NCI-H1436 (cell line): ENCODE results near the gene FAM174B.

ENCODE experiments used
- DNase-seq: peaks from one replicate; lab custom pipeline; 2025; lab: John Stamatoyannopoulos, UW

FAM174B gene

DNA sequence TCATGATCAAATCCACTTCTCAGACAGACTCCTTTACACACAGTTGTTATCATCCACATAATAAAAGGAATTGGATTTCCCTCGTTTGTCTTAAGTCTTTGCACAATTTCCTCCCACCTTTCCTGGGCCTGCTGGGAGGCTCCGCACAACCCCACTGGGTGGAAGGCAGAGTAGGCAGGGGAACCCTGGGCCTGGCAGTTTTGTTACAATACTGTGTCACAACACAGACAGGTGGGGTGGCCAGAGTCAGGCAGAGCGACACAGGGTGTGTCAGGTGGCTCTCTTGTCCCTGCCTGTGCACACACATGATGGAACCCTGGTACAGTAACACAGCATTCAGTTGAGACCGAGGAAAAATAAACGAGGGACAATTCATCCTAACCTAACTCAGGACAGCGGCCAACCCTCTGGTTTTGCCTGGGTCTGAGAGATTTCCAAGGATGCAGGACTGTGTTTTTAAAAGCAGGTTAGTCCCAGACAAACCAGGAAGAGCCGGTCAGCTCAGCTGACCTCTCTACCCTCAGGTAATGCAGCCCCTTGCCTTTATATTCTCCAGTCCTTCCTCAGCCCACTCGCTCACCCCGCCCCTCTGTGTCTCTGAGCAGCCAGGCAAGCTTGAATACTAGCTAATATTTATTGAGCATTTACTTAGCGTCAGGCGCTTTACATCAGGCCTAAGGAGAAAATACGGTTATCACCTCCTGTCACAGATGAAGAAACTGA lies 8.8 kb upstream of the FAM174B start:
- no peak for DNase-seq

DNA sequence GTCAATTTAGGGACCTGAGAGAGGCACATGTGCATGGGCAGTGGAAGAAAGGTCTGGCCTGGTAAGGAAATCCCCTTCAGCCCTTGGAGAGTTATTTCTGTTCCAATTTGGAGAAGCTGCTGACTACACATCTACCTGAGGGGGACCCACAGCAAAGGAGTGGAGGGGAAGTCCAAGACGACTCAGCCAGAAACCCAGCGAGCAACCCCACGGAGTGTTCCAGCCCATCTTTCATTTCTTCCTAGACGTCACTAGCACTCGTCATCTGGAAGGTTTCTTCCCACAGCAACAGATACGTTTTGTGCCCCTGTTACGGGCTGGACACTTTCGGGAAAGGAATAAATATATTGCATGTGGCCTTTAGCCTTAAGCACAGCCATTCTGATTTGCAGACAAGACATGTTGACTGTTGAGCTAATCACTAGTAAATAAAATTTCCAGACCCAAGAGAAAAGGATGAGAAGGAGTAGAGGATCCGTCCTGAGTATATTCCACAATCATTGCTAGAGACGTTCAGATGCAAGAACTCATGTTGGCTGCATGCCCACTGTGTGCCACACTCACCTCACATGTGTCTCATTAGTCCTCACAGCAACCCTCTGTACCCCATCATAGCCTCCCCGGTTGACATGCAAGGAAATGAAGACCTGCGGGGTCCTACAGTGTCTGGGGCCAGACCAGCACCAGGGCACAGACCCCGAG lies 7.8 kb upstream of the FAM174B start:
- DNase-seq: no peak

DNA sequence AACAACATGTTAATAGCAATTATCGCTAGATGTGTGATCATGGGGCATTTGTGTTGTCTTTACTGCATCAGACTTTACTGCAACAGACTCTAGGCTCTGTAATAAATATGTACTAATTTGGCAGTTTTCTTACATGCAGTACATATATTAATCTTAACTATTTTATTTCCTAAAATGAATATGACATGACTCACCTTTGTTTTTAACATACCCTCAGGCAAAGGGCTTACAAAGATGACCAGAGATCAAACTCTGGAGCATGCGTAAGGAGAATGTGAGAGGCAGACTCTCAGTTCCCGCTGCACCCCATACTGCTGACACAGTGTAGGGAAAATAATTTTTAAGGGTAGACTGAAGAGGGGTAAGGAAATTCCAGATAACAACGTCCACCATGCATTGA lies 7.2 kb upstream of the FAM174B start:
- DNase-seq: no peak

DNA sequence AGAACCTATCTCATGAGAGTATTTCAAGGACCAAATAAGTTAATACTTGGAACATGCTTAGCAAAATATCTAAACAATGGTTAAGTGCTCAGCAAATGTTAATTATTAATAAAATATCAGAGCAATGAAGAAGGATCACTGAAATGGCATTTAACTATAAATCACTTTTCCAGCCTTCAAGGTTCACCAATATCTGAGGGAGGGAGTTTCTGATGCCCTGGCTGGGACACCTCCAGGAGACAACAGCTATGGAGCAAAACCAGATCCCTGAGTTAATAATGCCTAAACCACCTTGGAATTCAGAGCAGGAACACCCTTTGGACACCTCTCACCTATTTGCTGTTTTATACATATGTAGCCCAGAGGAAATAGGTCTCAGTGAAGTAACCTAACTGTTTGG lies 6.4 kb upstream of the FAM174B start:
- DNase-seq: no peak

DNA sequence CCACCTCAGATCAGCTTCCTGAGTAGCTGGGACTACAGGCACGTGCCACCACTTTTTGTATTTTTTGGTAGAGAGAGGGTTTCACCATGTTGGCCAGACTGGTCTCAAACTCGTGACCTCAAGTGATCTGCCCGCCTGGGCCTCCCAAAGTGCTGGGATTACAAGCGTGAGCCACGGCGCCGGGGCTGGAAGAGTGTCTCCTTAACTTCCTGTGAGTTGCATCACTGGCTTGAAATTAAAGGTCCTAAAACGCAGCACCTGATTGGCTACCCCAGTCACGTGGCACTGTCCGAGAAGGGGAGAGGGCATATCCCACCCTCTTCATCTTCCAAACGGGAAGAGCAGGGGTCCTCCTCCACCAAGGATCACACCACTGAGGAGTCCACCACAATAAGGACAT lies 5.5 kb upstream of the FAM174B start:
- no peak for DNase-seq

DNA sequence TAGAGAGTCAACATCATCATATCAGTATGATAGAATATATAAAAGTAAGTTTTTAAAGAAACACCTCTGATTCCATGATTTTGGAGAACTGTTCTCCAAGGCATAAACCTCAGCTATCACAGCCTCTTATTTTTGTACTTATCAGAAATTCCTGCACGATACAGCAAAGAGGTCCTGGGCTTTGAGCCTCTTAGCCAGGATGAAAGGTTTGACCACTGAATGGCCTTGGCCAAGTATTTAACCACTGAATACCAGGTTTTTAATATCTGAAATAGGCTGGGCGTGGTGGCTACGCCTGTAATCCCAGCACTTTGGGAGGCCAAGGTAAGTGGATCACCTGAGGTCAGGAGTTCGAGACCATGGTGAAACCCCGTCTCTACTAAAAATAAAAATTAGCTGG lies 1.9 kb upstream of the FAM174B start:
- no peak for DNase-seq

DNA sequence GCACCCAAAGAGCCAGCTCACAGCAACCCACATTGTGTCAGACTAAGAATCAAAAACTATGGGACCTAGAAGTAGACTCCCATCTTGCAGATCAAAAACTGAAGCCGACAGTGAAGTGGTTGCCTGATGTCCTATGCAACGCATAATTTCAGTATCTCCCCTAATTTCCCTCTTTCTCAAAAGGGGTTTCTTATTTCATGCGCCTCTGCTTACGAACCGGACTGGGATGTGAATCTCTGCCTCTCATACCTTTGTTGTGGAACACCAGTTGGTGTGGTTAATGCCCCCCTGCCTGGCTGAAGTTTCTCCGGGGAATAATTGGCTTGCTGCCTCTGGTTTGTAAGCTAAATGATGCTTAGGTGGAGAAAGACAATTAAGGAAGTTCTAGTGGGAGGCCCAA lies 514 bp upstream of the FAM174B start:
- DNase-seq: no peak

DNA sequence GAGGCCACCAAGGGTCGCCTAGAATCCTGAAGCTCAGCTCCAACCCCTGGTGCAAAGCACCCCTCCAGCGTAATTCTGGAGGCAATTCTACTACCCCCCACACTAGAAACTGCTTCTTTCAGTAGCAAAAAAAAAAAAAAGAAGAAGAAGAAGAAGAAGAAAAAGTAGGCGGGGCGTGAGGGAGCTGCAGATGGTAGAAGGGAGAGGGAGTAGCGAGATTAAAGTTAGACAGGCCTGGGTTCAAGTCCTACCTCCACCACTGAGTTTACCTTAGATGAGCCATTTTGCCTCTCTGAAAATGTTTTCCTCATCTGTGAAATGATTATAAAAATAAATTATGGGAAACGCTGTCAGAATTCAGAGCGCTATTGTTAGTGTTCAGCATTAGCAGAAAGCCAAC lies 913 bp downstream of the FAM174B start:
- DNase-seq: no peak

DNA sequence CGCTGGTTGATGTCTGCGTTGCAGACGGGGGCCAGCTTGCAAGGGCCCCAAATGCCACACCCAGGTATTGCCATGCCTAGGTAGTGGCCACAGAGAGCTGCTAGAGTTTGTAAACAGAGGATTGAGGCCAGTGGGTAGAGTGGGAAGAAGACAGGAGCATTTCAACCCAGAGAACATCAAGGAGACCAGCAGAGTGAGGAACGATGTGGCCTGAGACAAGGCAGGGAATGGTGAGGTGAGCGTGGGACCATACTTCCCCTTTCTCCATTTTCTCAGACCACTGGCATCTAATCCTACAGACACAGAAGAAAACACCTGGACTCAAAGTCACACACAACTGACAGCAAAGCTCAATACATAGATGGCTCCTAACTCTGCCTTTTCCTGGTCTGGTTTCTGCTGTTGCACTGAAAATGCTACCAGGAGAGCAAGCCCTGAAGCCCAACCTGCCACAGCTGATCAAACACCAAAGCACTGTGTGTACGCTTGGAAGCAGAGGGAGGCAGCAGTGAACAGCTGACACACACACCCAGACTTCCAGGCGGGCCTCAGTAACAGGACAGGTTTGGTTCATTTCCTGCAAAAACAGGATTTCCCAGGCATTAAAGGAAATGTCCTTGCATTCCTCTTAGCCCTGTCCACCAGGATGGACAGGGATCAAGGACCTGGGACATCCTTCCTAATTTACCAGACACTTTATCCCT lies 1.6 kb downstream of the FAM174B start:
- no peak for DNase-seq

DNA sequence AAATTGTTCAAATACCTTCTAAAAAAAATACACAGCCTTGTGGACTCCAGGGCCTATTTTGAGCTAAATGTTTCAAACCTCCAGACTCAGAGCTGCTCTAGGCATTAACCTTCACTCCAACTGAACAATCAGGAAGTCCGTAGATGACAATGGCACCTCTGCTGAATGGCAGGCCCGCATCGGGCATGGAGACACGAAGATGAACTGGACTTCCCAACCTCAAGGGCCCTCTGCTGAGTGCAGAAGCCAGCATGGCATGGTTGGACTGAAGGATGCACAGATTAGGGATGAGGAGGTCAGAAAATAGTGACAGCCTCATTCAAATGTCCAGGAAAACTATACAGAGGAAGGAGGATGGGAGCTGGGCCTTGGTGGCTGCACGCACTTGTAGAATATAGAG lies 2.2 kb downstream of the FAM174B start:
- DNase-seq: no peak

DNA sequence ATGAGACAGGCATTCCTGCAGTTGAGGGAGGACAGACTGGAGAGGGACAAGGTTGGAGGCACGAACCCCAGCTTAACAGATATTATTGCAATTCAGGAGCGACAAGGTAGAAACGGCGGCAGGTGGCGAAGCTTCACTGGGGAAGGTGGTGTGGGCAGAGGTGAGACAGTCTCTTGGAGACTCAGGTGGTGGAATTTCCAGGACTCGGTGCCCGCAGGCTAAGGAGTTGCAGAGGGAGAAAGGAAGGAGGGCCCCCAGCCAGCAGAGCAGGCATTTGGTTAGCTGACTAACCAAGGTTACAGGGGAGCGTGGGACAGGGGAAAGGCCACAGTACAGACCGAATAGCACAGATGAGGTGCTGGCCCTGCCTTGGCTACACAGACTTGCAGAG lies 3.0 kb downstream of the FAM174B start:
- no peak for DNase-seq

DNA sequence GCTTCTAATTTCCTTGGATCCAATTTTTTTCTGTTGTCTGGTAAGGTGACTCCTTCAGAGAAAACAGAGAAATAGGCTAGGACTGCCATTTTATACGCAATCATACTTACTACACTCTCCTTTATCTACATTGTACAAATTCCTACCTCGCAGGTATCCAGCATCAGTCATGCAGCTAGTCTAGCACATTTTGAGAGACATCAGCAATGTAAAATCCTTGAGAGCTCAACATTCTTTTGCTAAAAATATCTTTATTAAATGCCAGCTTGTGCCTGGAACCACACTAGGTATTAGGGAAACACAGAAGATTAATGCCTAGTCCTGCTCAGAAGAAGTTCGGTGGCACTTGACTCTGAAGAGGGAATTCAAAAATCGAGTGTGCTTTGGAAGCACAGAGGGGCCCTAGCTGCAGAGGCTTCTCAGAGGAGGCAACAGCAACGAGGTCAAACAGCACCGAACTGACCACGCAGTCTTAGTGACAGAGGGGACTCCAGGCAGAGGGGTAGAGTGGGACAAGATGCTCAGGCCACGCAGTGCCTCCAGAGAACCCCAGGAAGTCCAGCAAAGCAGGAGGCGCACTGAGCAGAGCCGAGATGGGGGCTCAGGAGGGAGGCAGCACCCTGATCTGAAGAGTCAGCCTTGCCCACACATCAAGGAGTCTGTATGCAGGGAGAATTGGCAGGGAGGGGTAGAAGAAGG lies 3.5 kb downstream of the FAM174B start:
- no peak for DNase-seq

DNA sequence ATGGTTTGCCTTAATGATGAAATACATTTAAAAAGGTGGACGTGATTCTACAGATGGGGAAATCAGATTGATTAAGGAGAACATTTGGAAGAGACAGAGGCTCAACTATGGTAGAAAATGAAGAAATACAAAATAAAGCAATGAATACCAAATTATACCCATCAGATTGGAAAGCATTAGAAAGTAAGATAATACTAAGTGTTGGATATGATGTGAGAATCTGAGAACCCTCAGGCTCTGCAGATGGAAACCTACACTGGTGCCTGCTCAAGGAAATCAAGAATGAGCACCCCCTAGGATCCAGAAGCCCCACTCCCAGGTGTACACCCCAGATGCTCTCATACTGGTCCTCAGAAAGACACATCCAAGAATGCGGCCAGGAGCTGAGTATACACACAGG lies 4.6 kb downstream of the FAM174B start:
- DNase-seq: no peak

DNA sequence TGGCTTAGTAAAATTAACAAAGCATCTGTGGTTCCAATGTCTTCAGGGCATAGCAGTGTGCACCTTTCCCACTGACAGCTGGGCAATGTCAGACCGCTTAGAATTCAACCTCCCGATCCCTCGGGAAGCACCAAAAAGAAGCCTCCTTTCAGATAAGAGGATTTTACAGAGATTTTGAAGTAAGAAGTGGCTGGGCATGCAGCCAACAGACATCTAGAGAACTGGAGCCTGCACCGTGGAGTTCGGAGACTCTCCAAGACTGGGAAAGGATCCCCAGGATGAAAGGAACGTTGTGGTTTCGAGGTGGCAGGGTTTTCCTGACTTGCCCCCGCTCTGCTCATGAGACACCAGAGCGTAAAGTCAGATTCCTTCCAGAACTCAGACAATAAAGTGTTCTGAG lies 5.3 kb downstream of the FAM174B start:
- DNase-seq: no peak

DNA sequence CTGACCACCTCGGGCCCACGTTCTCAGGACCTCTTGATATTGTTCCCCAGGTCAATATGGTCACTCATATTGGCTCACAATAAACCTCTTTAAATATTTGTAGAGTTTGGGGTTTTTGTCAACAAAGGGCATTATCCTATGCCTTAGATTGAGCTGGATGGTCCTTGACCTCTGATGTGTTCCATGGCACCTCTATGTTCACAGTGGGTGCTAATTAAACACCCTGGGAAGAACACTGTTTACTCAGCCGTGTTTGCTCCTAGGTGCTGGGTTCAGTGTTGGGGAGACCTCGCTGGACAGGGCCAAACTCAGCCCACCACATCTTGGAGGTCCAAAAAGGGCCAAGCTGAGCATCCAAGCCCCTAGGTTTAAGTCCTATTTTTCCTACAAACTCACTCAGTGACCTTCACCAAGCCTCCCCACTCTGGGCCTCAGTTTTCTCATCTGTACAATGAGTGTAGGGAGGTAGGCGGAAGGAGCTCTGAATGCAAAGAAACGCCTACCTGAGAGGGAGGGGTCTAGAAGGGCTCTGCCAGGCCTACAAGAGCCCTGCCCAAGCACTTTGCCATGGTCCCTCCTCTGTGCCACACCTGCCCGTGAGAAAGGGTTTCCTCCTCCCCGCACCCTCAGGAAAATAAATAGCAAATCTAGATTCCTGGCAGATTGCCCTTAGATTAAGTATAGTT lies 7.2 kb downstream of the FAM174B start:
- DNase-seq: no peak

DNA sequence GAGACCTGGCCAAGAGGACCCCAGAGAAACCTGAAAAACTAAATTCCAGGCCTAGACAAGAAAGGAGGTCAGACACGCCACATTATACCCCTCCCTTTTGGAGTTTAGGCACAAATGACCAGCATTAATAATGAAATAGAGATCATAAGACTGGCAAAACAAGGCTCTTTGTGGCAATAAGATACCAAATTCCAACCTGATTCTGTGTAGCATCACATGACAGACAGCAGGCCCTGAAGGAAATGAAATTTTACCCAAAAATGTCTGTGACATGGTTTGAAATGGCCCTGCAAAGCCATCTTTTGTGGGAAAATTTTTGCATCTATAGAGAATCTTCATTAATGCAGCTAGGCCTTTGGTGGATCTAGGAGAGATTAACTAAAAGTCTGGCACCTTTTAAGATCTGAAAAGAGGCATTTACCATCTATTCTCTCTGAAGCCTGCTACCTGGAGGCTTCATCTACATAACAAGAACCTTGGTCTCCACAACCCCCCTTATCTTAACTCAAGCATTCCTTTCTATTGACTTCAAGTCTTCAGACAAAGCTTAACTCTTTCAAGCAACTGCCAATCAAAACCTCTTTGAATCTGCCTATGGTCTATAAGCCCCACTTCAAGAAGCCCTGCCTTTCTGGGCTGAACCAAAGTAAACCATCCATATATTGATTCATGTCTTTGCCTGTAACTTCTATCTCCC lies 8.0 kb downstream of the FAM174B start:
- no peak for DNase-seq

DNA sequence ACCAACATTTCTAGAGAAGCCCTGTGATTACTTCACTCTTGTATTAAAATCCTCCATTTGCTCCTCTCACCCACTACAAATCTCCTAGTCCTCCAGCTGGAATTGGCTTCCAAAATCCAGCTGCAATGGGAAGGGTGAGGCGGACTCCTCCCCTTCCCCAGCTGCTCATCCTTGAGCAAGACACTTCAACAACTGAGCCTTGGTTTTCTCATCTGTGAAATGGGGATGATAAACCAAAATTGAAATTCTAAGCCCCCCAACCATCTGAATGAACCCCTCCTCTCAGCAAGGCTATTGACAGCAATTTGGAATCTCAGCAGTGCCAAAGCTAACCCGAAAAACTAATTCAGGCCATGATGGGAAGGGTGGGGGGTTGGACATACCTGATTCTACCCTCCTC lies 9.4 kb downstream of the FAM174B start:
- no peak for DNase-seq

DNA sequence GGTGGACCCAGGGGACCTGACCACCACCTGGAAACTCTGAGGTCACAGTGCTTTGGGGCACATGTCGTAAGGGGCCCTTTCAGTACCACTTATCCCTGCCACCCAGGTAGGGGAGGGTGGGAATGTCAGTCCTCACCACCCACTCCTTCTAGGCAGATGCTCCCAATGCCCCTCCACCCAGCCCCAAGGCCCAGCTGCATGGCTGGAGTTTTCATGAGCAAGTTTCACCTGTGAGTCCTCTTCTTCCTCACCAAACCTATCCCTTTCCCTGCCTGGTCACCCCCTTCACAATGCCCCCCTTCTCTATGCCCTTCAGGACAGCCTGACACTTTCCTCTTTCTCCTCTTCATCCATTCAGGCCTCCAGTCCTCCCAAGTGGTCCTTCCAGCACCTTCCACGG lies 9.8 kb downstream of the FAM174B start:
- DNase-seq: no peak

DNA sequence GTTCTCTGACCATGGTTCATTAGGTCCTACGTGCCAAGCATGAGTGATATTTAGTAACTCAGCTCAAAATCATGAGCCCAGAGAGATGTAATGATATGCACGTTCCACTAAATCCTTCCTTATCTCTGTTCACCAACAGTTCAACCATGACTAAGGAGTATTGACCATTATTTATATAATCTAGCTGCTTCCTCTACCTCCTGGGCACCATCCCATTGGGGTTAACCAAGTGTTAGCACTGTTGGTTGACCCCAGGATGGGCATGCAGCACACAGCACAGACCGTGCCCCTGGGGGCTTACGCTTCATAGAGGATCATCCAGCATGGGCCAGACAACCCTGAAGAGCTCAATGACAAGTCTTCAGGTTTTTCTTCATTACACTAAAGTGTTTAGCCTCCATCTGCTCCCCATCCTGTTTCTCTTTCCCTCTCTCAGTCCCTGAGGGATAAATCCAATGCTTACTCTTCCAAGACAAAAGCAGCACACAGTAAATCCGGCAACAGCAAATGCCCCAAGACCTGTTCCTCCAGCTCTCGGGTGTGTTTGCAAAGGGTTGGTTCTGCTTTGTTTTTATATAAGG lies 10.4 kb downstream of the FAM174B start:
- no peak for DNase-seq

DNA sequence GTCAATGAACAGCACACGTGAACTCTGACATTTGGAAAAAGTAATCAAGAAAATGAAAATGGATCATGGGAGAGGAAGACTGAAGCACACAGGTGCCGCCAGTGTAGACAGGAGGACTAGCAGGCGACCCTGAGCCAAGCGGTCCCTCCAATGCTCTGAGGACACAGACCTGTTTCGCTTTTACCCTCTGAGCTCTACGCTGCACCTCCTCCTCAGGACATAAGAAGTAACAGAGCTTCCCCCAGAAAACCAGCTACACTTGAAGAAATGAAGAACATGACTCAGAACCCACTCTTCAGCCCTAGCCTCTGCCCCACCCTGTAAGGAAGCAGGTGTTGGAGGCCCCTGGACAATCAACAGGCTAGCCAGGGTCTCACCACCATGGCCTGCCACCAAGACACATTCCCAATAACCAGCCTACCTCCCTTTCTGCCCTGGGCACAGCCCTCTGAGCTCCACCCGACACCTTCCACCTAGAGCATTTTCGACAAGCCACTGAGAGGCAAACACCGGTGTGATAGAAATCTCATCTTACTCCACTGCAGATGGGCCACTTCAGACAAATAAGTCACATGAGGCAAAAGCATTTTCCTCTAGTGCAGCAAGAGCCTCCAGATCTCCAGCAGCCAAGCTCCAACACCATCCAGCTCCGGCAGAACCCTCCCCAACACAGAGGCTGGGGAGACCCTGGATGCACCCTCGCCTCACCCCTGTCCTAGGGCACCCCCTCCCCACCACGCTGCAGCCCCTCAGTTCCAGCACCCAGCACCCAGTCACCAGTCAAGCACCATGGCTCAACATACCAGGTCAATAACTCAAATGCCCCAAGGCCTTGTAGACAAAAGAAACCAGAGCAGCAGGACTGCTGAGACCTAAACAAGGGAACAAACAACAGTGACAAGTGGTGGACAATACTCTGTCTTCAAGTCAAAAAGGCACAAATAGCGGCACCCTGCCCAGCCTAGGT lies 11.4 kb downstream of the FAM174B start:
- DNase-seq: no peak
